Esophagus (tissue), 2 donors: Measurements from ENCODE around the gene ZC3H7A. TPM values are rescaled to one million over a fixed set of nuclear protein-coding genes. Genes with fewer than 3 reads are reported as not detected.

Experiments
- H3K27ac ChIP-seq, 2 donors: one replicate each; pipeline ENCODE4 v1.5.1; 2013; ENCODE audit warnings: low read depth in 2 of 2, mild to moderate bottlenecking in 2 of 2, inconsistent platforms in 1 of 2, low read length in 1 of 2, moderate library complexity in 1 of 2
- H3K27me3 ChIP-seq, 2 donors: one replicate each; pipeline ENCODE4 v1.6.1; 2013; ENCODE audit warnings: low read length in 2 of 2, control low read depth in 1 of 2, mild to moderate bottlenecking in 1 of 2; ENCODE audit not compliant: insufficient read depth in 2 of 2, control insufficient read depth in 1 of 2
- H3K36me3 ChIP-seq, 2 donors: one replicate each; pipeline ENCODE4 v1.6.1; 2013; ENCODE audit warnings: low read length in 1 of 2; ENCODE audit not compliant: control insufficient read depth in 2 of 2, insufficient read depth in 2 of 2
- H3K4me1 ChIP-seq, 2 donors: one replicate each; pipeline ENCODE4 v1.6.1; 2013; ENCODE audit warnings: low read length in 1 of 2; ENCODE audit not compliant: control insufficient read depth in 2 of 2, insufficient read depth in 2 of 2
- H3K4me3 ChIP-seq, 2 donors: one replicate each; pipeline ENCODE4 v1.5.1; 2013; ENCODE audit warnings: low read length in 2 of 2, mild to moderate bottlenecking in 2 of 2, low read depth in 1 of 2, moderate library complexity in 1 of 2
- H3K9me3 ChIP-seq, 2 donors: one replicate each; pipeline ENCODE4 v1.6.1; 2013; ENCODE audit warnings: mild to moderate bottlenecking in 2 of 2, low read depth in 1 of 2, low read length in 1 of 2, moderate library complexity in 1 of 2; ENCODE audit not compliant: control insufficient read depth in 2 of 2, insufficient read depth in 1 of 2
- WGBS, 2 donors: extraction: QIAGEN DNeasy Blood & Tissue Kit; methylation state at CpG; one replicate each; pipeline ENCODE4 v1.1.7; 2013; 5-methylcytosine and 5-hydroxymethylcytosine counted together
- polyA plus RNA-seq, 2 donors: library from polyadenylated mRNA; stranded (reverse); fragments of 200-250 nt; gene quantifications; one replicate each; pipeline ENCODE4 v1.2.3, GENCODE V29; 2013
- donor health status: healthy with polysubstance abuse.
- donor health status: Bipolar disorder and iron deficiency.

The ZC3H7A gene
- polyA plus RNA-seq, 2 donors, result 11.0 to 14.0 TPM

- Histone ChIP-seq H3K27ac (no peak overlapping the region), H3K9me3 (no peaks in the 10 kb centered on the region), H3K36me3 (peaks cover 8 to 15% of the 10 kb centered on the region in 2 donors), H3K27me3 (no peaks in the 10 kb centered on the region), H3K4me1 (no peaks in the 10 kb centered on the region), H3K4me3 (no peak overlapping the region)
- WGBS, 2 donors, result 75 to 76% methylated on average over 3 of the region's 3 CpGs
These were observed 65.8 kb downstream of the ZC3H7A start for GRCh38 chr16:11731222-11731621.

- no peak overlapping the region for H3K27ac ChIP-seq
- no peaks in the 10 kb centered on the region for H3K4me1 ChIP-seq
- H3K9me3 ChIP-seq, result no peaks in the 10 kb centered on the region
- WGBS, 2 donors, result 96 to 97% methylated on average over 3 of the region's 3 CpGs
- H3K36me3 ChIP-seq, result peaks cover 2 to 14% of the 10 kb centered on the region in 2 donors
- no peaks in the 10 kb centered on the region for H3K27me3 ChIP-seq
- no peak overlapping the region for H3K4me3 ChIP-seq
These were observed 67.3 kb downstream of the ZC3H7A start for GRCh38 chr16:11729787-11730186.

GRCh38 chr16:11727796-11728543, 69.1 kb downstream of the ZC3H7A start:
- Histone ChIP-seq H3K27me3 (no peaks in the 10 kb centered on the region), H3K36me3 (peaks cover 2 to 10% of the 10 kb centered on the region in 2 donors), H3K4me1 (no peaks in the 10 kb centered on the region), H3K27ac (no peak overlapping the region), H3K4me3 (no peak overlapping the region), H3K9me3 (no peaks in the 10 kb centered on the region)
- WGBS, 2 donors, result 78 to 85% methylated on average over 4 of the region's 4 CpGs

- no peaks in the 10 kb centered on the region for H3K4me1 ChIP-seq
- no peaks in the 10 kb centered on the region for H3K9me3 ChIP-seq
- H3K36me3 ChIP-seq, result peaks cover 2 to 12% of the 10 kb centered on the region in 2 donors
- H3K27ac ChIP-seq, result no peak overlapping the region
- no peaks in the 10 kb centered on the region for H3K27me3 ChIP-seq
- H3K4me3 ChIP-seq, result no peak overlapping the region
- WGBS, 2 donors, result 73 to 97% methylated on average over 8 of the region's 8 CpGs
These were observed 71.0 kb downstream of the ZC3H7A start for GRCh38 chr16:11726008-11726407.

GRCh38 chr16:11725457-11725856, 71.6 kb downstream of the ZC3H7A start:
- H3K4me3 ChIP-seq, result no peak overlapping the region
- 84 to 92% methylated on average over 1 of the region's 1 CpG for WGBS, 2 donors
- no peaks in the 10 kb centered on the region for H3K9me3 ChIP-seq
- H3K27me3 ChIP-seq, result no peaks in the 10 kb centered on the region
- no peak overlapping the region for H3K27ac ChIP-seq
- no peaks in the 10 kb centered on the region for H3K4me1 ChIP-seq
- peaks cover 2 to 15% of the 10 kb centered on the region in 2 donors for H3K36me3 ChIP-seq

- H3K36me3 ChIP-seq, result peaks cover 0 to 16% of the 10 kb centered on the region in 2 donors
- H3K27ac ChIP-seq, result no peak overlapping the region
- H3K4me1 ChIP-seq, result no peaks in the 10 kb centered on the region
- WGBS, 2 donors, result 75 to 85% methylated on average over 3 of the region's 3 CpGs
- no peaks in the 10 kb centered on the region for H3K27me3 ChIP-seq
- no peak overlapping the region for H3K4me3 ChIP-seq
- H3K9me3 ChIP-seq, result no peaks in the 10 kb centered on the region
These were observed 74.6 kb downstream of the ZC3H7A start for GRCh38 chr16:11722468-11722808.

- peaks cover 0 to 16% of the 10 kb centered on the region in 2 donors for H3K36me3 ChIP-seq
- H3K27me3 ChIP-seq, result no peaks in the 10 kb centered on the region
- WGBS, 2 donors, result 65 to 87% methylated on average over 4 of the region's 4 CpGs
- no peaks in the 10 kb centered on the region for H3K9me3 ChIP-seq
- no peaks in the 10 kb centered on the region for H3K4me1 ChIP-seq
- H3K27ac ChIP-seq, result no peak overlapping the region
- H3K4me3 ChIP-seq, result no peak overlapping the region
These were observed 75.1 kb downstream of the ZC3H7A start for GRCh38 chr16:11721781-11722467.

- no peak overlapping the region for H3K4me3 ChIP-seq
- peaks cover 0 to 14% of the 10 kb centered on the region in 2 donors for H3K36me3 ChIP-seq
- 96 to 98% methylated on average over 4 of the region's 4 CpGs for WGBS, 2 donors
- H3K27ac ChIP-seq, result no peak overlapping the region
- H3K27me3 ChIP-seq, result no peaks in the 10 kb centered on the region
- H3K4me1 ChIP-seq, result no peaks in the 10 kb centered on the region
- H3K9me3 ChIP-seq, result no peaks in the 10 kb centered on the region
These were observed 77.3 kb downstream of the ZC3H7A start for GRCh38 chr16:11719762-11720161.

GRCh38 chr16:11719171-11719570, 77.9 kb downstream of the ZC3H7A start:
- Histone ChIP-seq H3K36me3 (peaks cover 0 to 14% of the 10 kb centered on the region in 2 donors), H3K27me3 (no peaks in the 10 kb centered on the region), H3K27ac (no peak overlapping the region), H3K9me3 (no peaks in the 10 kb centered on the region), H3K4me1 (no peaks in the 10 kb centered on the region), H3K4me3 (no peak overlapping the region)

- Histone ChIP-seq H3K9me3 (no peaks in the 10 kb centered on the region), H3K4me1 (no peaks in the 10 kb centered on the region), H3K36me3 (peaks cover 0 to 14% of the 10 kb centered on the region in 2 donors), H3K27ac (no peak overlapping the region), H3K4me3 (no peak overlapping the region), H3K27me3 (no peaks in the 10 kb centered on the region)
- WGBS, 2 donors, result 68 to 81% methylated on average over 5 of the region's 5 CpGs
These were observed 79.2 kb downstream of the ZC3H7A start for GRCh38 chr16:11717811-11718210.
